ENCODE results near the gene CEMIP2.

CEMIP2 gene

GRCh38 chr9:71742703-71743102 lies 25.6 kb downstream of the CEMIP2 start:
- TF ChIP-seq CTCF (IDR thresholded peaks at IDR 0.05; ENCODE audit: borderline replicate concordance, control extremely low read depth, extremely low read depth, insufficient read depth, missing control alignments), result no peak

GRCh38 chr9:71741926-71742648 lies 26.2 kb downstream of the CEMIP2 start:
- in situ Hi-C loops (cut with MboI; ENCODE audit: low sequenced_read_pairs, unreplicated experiment), result no loop called here
- DNase-seq (ENCODE audit: low spot score), result no peak
- TF ChIP-seq CTCF (IDR thresholded peaks at IDR 0.05; ENCODE audit: borderline replicate concordance, control extremely low read depth, extremely low read depth, insufficient read depth, missing control alignments), result no peak

More at GRCh38 chr9:71742703-71743102, 25.6 kb downstream of the CEMIP2 start:
- no peak for DNase-seq (ENCODE audit: low spot score)
- in situ Hi-C loops (cut with MboI; ENCODE audit: low sequenced_read_pairs, unreplicated experiment), result no loop called here

GRCh38 chr9:71740199-71740598 lies 28.1 kb downstream of the CEMIP2 start:
- in situ Hi-C loops (cut with MboI; ENCODE audit: low sequenced_read_pairs, unreplicated experiment), result no loop called here
- DNase-seq (ENCODE audit: low spot score), result no peak
- no peak for TF ChIP-seq CTCF (IDR thresholded peaks at IDR 0.05; ENCODE audit: borderline replicate concordance, control extremely low read depth, extremely low read depth, insufficient read depth, missing control alignments)

- in situ Hi-C loops (cut with MboI; ENCODE audit: low sequenced_read_pairs, unreplicated experiment), result no loop called here
- TF ChIP-seq CTCF (IDR thresholded peaks at IDR 0.05; ENCODE audit: borderline replicate concordance, control extremely low read depth, extremely low read depth, insufficient read depth, missing control alignments), result no peak
- DNase-seq (ENCODE audit: low spot score), result no peak
These were observed 30.9 kb downstream of the CEMIP2 start for GRCh38 chr9:71737455-71737854.

GRCh38 chr9:71736236-71736635 lies 32.1 kb downstream of the CEMIP2 start:
- DNase-seq (ENCODE audit: low spot score), result no peak
- TF ChIP-seq CTCF (IDR thresholded peaks at IDR 0.05; ENCODE audit: borderline replicate concordance, control extremely low read depth, extremely low read depth, insufficient read depth, missing control alignments), result no peak
- in situ Hi-C loops (cut with MboI; ENCODE audit: low sequenced_read_pairs, unreplicated experiment), result no loop called here

GRCh38 chr9:71734950-71735349 lies 33.4 kb downstream of the CEMIP2 start:
- in situ Hi-C loops (cut with MboI; ENCODE audit: low sequenced_read_pairs, unreplicated experiment), result no loop called here
- DNase-seq (ENCODE audit: low spot score), result no peak
- no peak for TF ChIP-seq CTCF (IDR thresholded peaks at IDR 0.05; ENCODE audit: borderline replicate concordance, control extremely low read depth, extremely low read depth, insufficient read depth, missing control alignments)
